Activated CD4-positive, alpha-beta T cell treated with anti-CD3 and anti-CD28 coated beads for 36 hours (primary cell): ENCODE data around the gene FGF6. TPM values are rescaled to one million over a fixed set of nuclear protein-coding genes. Genes with fewer than 3 reads are reported as not detected.
"Not testable (repeated sequence)": the region's sequence is repeated elsewhere in the genome, so short reads cannot be mapped to it uniquely, and the experiment has no call there.

Source experiments
- ATAC-seq: fragments of 200-7000 bp; cut with Tn5 transposase; one replicate; pipeline ENCODE4 v1.10.0; 2021; ENCODE audit warnings: mild to moderate bottlenecking, moderate library complexity
- CTCF ChIA-PET: fragments of 350-600 bp; sonication (Branson Sonifier 250); formaldehyde crosslinking; loops from one replicate; lab custom pipeline; 2021; ENCODE audit warnings: antibody characterized with exemption; lab: Charles Lee
- POLR2A ChIA-PET: fragments of 350-600 bp; sonication (Branson Sonifier 250); formaldehyde crosslinking; loops from one replicate; lab custom pipeline; 2021; ENCODE audit warnings: antibody characterized with exemption, inconsistent platforms; lab: Charles Lee
- DNase-seq: peaks from one replicate; pipeline ENCODE4 v3.0.0-alpha.2; 2020
- H3K27ac Mint-ChIP-seq: one replicate; pipeline ENCODE4 v1.8.0; 2021; ENCODE audit warnings: mixed read lengths
- H3K27me3 Mint-ChIP-seq: one replicate; pipeline ENCODE4 v1.8.0; 2021; ENCODE audit warnings: mixed read lengths
- H3K36me3 Mint-ChIP-seq: one replicate; pipeline ENCODE4 v1.8.0; 2021; ENCODE audit warnings: low read depth, mixed read lengths
- H3K4me1 Mint-ChIP-seq: one replicate; pipeline ENCODE4 v1.8.0; 2021; ENCODE audit warnings: mixed read lengths
- H3K4me3 Mint-ChIP-seq: one replicate; pipeline ENCODE4 v1.8.0; 2021; ENCODE audit warnings: mild to moderate bottlenecking, moderate library complexity, mixed read lengths
- H3K9me3 Mint-ChIP-seq: one replicate; pipeline ENCODE4 v1.8.0; 2021; ENCODE audit warnings: low read depth, mixed read lengths
- intact Hi-C, 2 experiments: fragments of 100-400 bp; cut with DNase I in 1 of 2; cut with micrococcal nuclease in 1 of 2; formaldehyde crosslinking; loops; one replicate each; pipeline versions ENCODE4 v1.14.2 to v1.15.1; 2022 to 2024; cut with DNase I, micrococcal nuclease
- total RNA-seq, 2 experiments: library from RNA; stranded (reverse); gene quantifications; one replicate each; pipeline ENCODE4 v1.2.3, GENCODE V29; 2021

FGF6 gene
- total RNA-seq, 2 experiments from 2014 or later, result not detected

DNA sequence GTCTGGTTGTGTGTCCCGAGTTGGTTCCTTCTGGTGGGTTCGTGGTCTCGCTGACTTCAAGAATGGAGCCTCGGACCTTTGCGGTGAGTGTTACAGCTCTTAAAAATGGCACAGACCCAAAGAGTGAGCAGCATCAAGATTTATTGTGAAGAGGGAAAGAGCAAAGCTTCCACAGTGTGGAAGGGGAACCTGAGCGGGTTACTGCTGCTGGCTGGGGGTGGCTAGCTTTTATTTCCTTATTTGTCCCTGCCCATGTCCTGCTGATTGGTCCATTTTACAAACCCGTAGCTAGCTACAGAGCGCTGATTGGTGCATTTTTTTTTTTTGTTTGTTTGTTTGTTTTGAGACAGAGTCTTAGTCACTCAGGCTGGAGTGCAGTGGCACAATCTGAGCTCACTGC, 29.3 kb downstream of the FGF6 start:
- intact Hi-C loops, result no loop called here
- H3K27ac Mint-ChIP-seq, result no peak overlapping the region
- ChIA-PET POLR2A (no interaction called here), CTCF (interaction anchor here (0.6 kb wide), 1 partner anchor 14 kb away, joined by 3 read pairs; no protein-coding TSS in a partner anchor)
- no peaks in the 10 kb centered on the region for H3K36me3 Mint-ChIP-seq
- peaks cover 11% of the 10 kb centered on the region for H3K4me1 Mint-ChIP-seq
- H3K27me3 Mint-ChIP-seq, result peaks cover 12% of the 10 kb centered on the region
- no peak for DNase-seq
- no peak overlapping the region for H3K4me3 Mint-ChIP-seq
- no peak for ATAC-seq
- no peaks in the 10 kb centered on the region for H3K9me3 Mint-ChIP-seq

DNA sequence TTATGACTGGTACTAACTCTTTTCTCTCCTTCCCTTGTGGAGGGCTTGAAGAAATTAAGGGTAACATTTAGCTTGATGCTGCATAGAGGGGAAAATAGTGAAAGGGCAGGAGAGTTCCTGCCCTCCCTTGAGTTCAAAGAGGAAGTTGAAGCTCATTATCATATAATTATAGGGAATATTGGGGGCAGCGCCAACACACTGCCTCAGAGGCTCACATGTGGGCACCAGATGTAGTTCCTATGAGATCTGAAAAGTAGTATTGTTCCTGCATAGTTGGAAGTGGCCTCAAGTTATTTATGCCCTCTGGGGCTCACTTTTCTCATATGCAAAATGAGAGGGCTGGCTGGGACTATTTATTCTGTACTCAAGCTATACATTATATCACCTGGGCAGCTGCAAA, 33.1 kb downstream of the FGF6 start:
- no peak overlapping the region for H3K27ac Mint-ChIP-seq
- no peak overlapping the region for H3K4me3 Mint-ChIP-seq
- peaks cover 9% of the 10 kb centered on the region for H3K27me3 Mint-ChIP-seq
- ChIA-PET POLR2A (no interaction called here), CTCF (interaction anchor here (0.5 to 1.0 kb wide), 3 partner anchors 8 to 1087 kb away, joined by 3 to 4 read pairs (median 4); no protein-coding TSS in a partner anchor)
- intact Hi-C loops, result no loop called here
- H3K36me3 Mint-ChIP-seq, result no peaks in the 10 kb centered on the region
- H3K9me3 Mint-ChIP-seq, result no peaks in the 10 kb centered on the region
- ATAC-seq (no peak), DNase-seq (no peak)
- peaks cover 11% of the 10 kb centered on the region for H3K4me1 Mint-ChIP-seq

GRCh38 chr12:4412056-4412455, 33.6 kb downstream of the FGF6 start:
- ChIA-PET CTCF (interaction anchor here (0.5 to 0.8 kb wide), 3 partner anchors 9 to 1086 kb away, joined by 3 to 4 read pairs (median 3); no protein-coding TSS in a partner anchor), POLR2A (no interaction called here)
- DNase-seq (no peak), ATAC-seq (no peak)
- intact Hi-C loops, result no loop called here
- Mint-ChIP-seq H3K4me3 (no peak overlapping the region), H3K4me1 (peaks cover 11% of the 10 kb centered on the region), H3K36me3 (no peaks in the 10 kb centered on the region), H3K27me3 (peaks cover 8% of the 10 kb centered on the region), H3K9me3 (no peaks in the 10 kb centered on the region), H3K27ac (no peak overlapping the region)

GRCh38 chr12:4407136-4407535, 38.5 kb downstream of the FGF6 start:
- no peaks in the 10 kb centered on the region for H3K36me3 Mint-ChIP-seq
- no peaks in the 10 kb centered on the region for H3K4me1 Mint-ChIP-seq
- no peaks in the 10 kb centered on the region for H3K27me3 Mint-ChIP-seq
- ChIA-PET CTCF (interaction anchor here (0.9 to 3.3 kb wide), 2 partner anchors 13 to 18 kb away, joined by 3 to 8 read pairs; no protein-coding TSS in a partner anchor), POLR2A (no interaction called here)
- no peak overlapping the region for H3K4me3 Mint-ChIP-seq
- no peak overlapping the region for H3K27ac Mint-ChIP-seq
- DNase-seq, result no peak
- intact Hi-C loops, result no loop called here
- H3K9me3 Mint-ChIP-seq, result no peaks in the 10 kb centered on the region
- ATAC-seq, result no peak

- DNase-seq, H3K27ac Mint-ChIP-seq, H3K4me3 Mint-ChIP-seq, ATAC-seq, H3K27me3 Mint-ChIP-seq, H3K9me3 Mint-ChIP-seq, POLR2A ChIA-PET, H3K4me1 Mint-ChIP-seq, intact Hi-C loops, H3K36me3 Mint-ChIP-seq: not testable (repeated sequence)
- CTCF ChIA-PET, result interaction anchor here (3.3 kb wide), 1 partner anchor 15 kb away, joined by 8 read pairs; no protein-coding TSS in a partner anchor
Observed at GRCh38 chr12:4404877-4405637, 40.6 kb downstream of the FGF6 start.

DNA sequence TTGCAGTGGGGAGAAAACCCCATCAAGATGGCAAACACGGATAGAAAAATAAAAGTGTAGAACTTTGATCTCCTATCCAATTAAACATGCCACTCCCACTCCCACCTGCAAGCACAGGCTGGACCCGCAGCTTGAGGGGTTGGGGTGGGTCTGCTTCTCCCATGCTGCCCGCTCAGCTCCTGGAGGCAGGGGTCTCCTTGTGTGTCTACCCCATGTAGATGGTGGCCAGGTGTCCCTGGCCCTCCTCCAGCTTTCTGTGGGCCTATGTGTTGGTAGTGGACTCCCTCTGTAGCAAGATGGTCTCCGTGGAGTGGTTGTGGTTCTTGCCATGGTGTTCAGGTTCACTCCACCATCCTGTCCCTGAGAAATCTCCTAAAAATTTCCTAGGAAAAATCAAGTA, 42.6 kb downstream of the FGF6 start:
- Mint-ChIP-seq H3K9me3 (no peaks in the 10 kb centered on the region), H3K27ac (no peak overlapping the region), H3K36me3 (no peaks in the 10 kb centered on the region), H3K4me1 (no peaks in the 10 kb centered on the region), H3K4me3 (no peak overlapping the region), H3K27me3 (peaks cover 4% of the 10 kb centered on the region)
- ChIA-PET POLR2A (no interaction called here), CTCF (interaction anchor here (0.7 to 1.1 kb wide), 5 partner anchors 10 to 19 kb away, joined by 3 read pairs; no protein-coding TSS in a partner anchor)
- DNase-seq, result no peak
- ATAC-seq, result no peak
- intact Hi-C loops, result no loop called here

DNA sequence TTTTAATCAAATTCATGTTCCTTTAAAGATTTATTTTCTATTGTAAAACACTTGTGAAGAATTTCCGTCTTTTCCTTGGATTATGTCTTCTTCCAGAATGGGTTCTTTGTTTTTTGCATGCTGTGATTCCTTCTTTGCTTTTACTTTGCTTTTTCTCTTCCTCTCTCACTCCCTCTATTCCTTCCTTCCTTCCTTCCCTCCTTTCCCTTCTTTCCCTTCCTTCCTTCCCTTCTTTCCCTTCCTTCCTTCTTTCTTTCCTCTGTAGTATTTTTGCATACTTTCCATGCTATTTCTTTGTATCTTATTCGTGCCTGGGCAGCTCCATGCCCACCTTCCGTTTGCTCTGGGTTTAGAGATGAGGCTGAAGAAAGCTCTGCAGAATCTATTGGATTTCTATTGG, 44.5 kb downstream of the FGF6 start:
- DNase-seq, result no peak
- no peaks in the 10 kb centered on the region for H3K36me3 Mint-ChIP-seq
- H3K9me3 Mint-ChIP-seq, result no peaks in the 10 kb centered on the region
- POLR2A ChIA-PET, result no interaction called here
- no peak overlapping the region for H3K27ac Mint-ChIP-seq
- CTCF ChIA-PET, result interaction anchor here (0.5 to 1.3 kb wide), 3 partner anchors 20 to 369 kb away, joined by 3 to 6 read pairs (median 5); no protein-coding TSS in a partner anchor
- no peak overlapping the region for H3K4me3 Mint-ChIP-seq
- no peaks in the 10 kb centered on the region for H3K4me1 Mint-ChIP-seq
- peaks cover 4% of the 10 kb centered on the region for H3K27me3 Mint-ChIP-seq
- intact Hi-C loops, result no loop called here
- ATAC-seq, result no peak

DNA sequence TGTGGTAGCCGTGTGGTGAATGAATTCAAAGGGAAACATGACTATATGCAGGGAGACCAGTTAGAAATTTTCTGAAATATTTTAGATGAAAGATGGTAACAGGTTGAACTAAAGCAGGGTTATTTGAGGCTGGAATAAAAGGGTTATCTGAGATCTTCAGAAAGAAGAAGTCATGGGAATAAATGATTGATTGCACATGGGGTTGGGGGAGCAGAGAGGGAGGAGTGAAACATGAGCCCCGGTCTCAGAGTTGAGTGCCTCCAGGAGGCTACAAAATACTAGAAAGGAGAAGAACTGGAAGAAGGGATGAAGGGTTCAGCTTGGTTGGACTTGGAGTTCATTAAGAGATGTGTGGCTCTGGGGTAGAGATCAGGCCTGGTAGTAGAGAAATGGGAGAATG, 49.8 kb downstream of the FGF6 start:
- H3K4me3 Mint-ChIP-seq, result no peak overlapping the region
- POLR2A ChIA-PET, result no interaction called here
- DNase-seq, result no peak
- no peaks in the 10 kb centered on the region for H3K4me1 Mint-ChIP-seq
- intact Hi-C loops, result no loop called here
- no peaks in the 10 kb centered on the region for H3K36me3 Mint-ChIP-seq
- H3K27me3 Mint-ChIP-seq, result peaks cover 23% of the 10 kb centered on the region
- no peak overlapping the region for H3K27ac Mint-ChIP-seq
- H3K9me3 Mint-ChIP-seq, result no peaks in the 10 kb centered on the region
- CTCF ChIA-PET, result interaction anchor here (1.2 kb wide), 1 partner anchor 25 kb away, joined by 3 read pairs; no protein-coding TSS in a partner anchor
- no peak for ATAC-seq

DNA sequence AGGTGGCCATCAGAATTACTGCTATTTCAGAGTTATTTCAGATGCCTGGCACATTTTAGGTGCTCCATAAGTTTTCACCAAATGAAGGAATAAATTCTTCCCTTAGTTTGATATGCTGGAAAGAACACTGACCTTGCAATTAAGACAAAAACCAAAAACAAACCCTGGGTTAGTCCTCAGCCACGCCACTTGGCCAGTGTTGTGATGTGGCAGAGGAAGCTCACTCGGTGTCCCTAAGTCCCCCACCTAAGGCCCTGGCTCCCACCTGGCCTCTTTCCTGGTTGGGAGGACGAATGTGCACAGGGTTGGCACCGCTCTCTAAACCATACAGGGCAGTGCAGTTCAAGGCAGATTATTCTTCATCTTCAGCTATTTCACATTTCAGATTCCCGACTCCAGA, 52.4 kb downstream of the FGF6 start:
- no peaks in the 10 kb centered on the region for H3K36me3 Mint-ChIP-seq
- H3K27ac Mint-ChIP-seq, result no peak overlapping the region
- H3K27me3 Mint-ChIP-seq, result peaks cover 23% of the 10 kb centered on the region
- ChIA-PET CTCF (interaction anchor here (1.0 to 1.1 kb wide), 2 partner anchors 9 to 27 kb away, joined by 3 read pairs; no protein-coding TSS in a partner anchor), POLR2A (no interaction called here)
- H3K4me3 Mint-ChIP-seq, result no peak overlapping the region
- no peaks in the 10 kb centered on the region for H3K9me3 Mint-ChIP-seq
- no peaks in the 10 kb centered on the region for H3K4me1 Mint-ChIP-seq
- no peak for ATAC-seq
- intact Hi-C loops, result no loop called here
- DNase-seq, result no peak

- POLR2A ChIA-PET, result no interaction called here
- H3K36me3 Mint-ChIP-seq, result no peaks in the 10 kb centered on the region
- H3K4me3 Mint-ChIP-seq, result no peak overlapping the region
- no peaks in the 10 kb centered on the region for H3K9me3 Mint-ChIP-seq
- ATAC-seq (no peak), DNase-seq (no peak)
- intact Hi-C loops, result no loop called here
- H3K27ac Mint-ChIP-seq, result no peak overlapping the region
- H3K4me1 Mint-ChIP-seq, result no peaks in the 10 kb centered on the region
- peaks cover 23% of the 10 kb centered on the region for H3K27me3 Mint-ChIP-seq
- CTCF ChIA-PET, result interaction anchor here (1.0 kb wide), 1 partner anchor 10 kb away, joined by 3 read pairs; no protein-coding TSS in a partner anchor
Observed at GRCh38 chr12:4392223-4392742, 53.3 kb downstream of the FGF6 start.

GRCh38 chr12:4388662-4389061, 57.0 kb downstream of the FGF6 start:
- Mint-ChIP-seq H3K27me3 (peaks cover 7% of the 10 kb centered on the region), H3K36me3 (no peaks in the 10 kb centered on the region), H3K27ac (no peak overlapping the region), H3K4me3 (no peak overlapping the region), H3K4me1 (no peaks in the 10 kb centered on the region), H3K9me3 (no peaks in the 10 kb centered on the region)
- intact Hi-C loops, result no loop called here
- CTCF ChIA-PET, result interaction anchor here (0.6 to 1.4 kb wide), 4 partner anchors 8 to 369 kb away, joined by 3 to 4 read pairs (median 4); no protein-coding TSS in a partner anchor
- ATAC-seq (no peak), DNase-seq (no peak)
- POLR2A ChIA-PET, result no interaction called here
